Activated naive CD4-positive, alpha-beta T cell treated with anti-CD3 and anti-CD28 coated beads, Interleukin-2, amount 10 ng/mL, durations not matched to agents 7 days and 5 days (primary cell): Measurements from ENCODE around the gene LGALS12.

Experiments used
- CTCF ChIA-PET: fragments of 350-600 bp; sonication (Branson Sonifier 250); formaldehyde crosslinking; loops from one replicate; lab custom pipeline; 2021; ENCODE audit warnings: antibody characterized with exemption; lab: Charles Lee
- DNase-seq: peaks from one replicate; pipeline ENCODE4 v3.0.0-alpha.2; 2020
- H3K27ac Mint-ChIP-seq: one replicate; pipeline ENCODE4 v1.8.0; 2021; ENCODE audit warnings: mild to moderate bottlenecking, moderate library complexity, mixed read lengths
- H3K27me3 Mint-ChIP-seq: one replicate; pipeline ENCODE4 v1.8.0; 2021; ENCODE audit warnings: mild to moderate bottlenecking, mixed read lengths
- H3K36me3 Mint-ChIP-seq: one replicate; pipeline ENCODE4 v1.8.0; 2021; ENCODE audit warnings: mixed read lengths
- H3K4me1 Mint-ChIP-seq: one replicate; pipeline ENCODE4 v1.8.0; 2021; ENCODE audit warnings: mixed read lengths
- H3K4me3 Mint-ChIP-seq: one replicate; pipeline ENCODE4 v1.8.0; 2021; ENCODE audit warnings: mild to moderate bottlenecking, moderate library complexity, mixed read lengths
- H3K9me3 Mint-ChIP-seq: one replicate; pipeline ENCODE4 v1.8.0; 2021; ENCODE audit warnings: mixed read lengths

LGALS12 gene

GRCh38 chr11:63564784-63565350, 59.0 kb downstream of the LGALS12 start:
- H3K4me1 Mint-ChIP-seq: peaks cover 64% of the 10 kb centered on the region
- H3K4me3 Mint-ChIP-seq: no peak overlapping the region
- no peaks in the 10 kb centered on the region for H3K9me3 Mint-ChIP-seq
- peak; percentile 23 for DNase-seq
- peak overlapping the region; percentile 62 for H3K27ac Mint-ChIP-seq
- H3K36me3 Mint-ChIP-seq: no peaks in the 10 kb centered on the region
- CTCF ChIA-PET: interaction anchor here (0.9 to 1.7 kb wide), 3 partner anchors 28 to 85 kb away, joined by 3 to 8 read pairs (median 3); no protein-coding TSS in a partner anchor
- H3K27me3 Mint-ChIP-seq: no peaks in the 10 kb centered on the region
